Endothelial cell of umbilical vein (primary cell): Measurements from ENCODE around the gene ADGRF3. TPM values are rescaled to one million over a fixed set of nuclear protein-coding genes. Genes with fewer than 3 reads are reported as not detected.

ENCODE experiments used
- BruUV-seq: library from RNA; stranded (reverse); fragments of 400-500 nt; replicated peaks from 2 replicates; lab custom pipeline; 2021; lab: Mats Ljungman, UMichigan
- CTCF ChIA-PET: fragments of 300-600, 350-600 bp; sonication (Branson Sonifier 250); formaldehyde crosslinking; loops from one replicate; lab custom pipeline; 2021; ENCODE audit warnings: antibody characterized with exemption, inconsistent platforms; lab: Charles Lee
- POLR2A ChIA-PET: fragments of 300-600, 350-600 bp; sonication (Branson Sonifier 250); formaldehyde crosslinking; loops from one replicate; lab custom pipeline; 2021; ENCODE audit warnings: antibody characterized with exemption, inconsistent platforms; lab: Charles Lee
- DNase-seq: peaks from one replicate; pipeline ENCODE4 v3.0.0-alpha.2; 2011; ENCODE audit warnings: low read depth, low spot score
- FAIRE-seq: peaks from 2 replicates; lab custom pipeline; 2011; peaks lifted over from hg19 to GRCh38; lab: Jason Lieb, UNC
- H2AFZ ChIP-seq: 2 replicates; pipeline ENCODE4 v1.6.0; 2012; ENCODE audit warnings: low read depth, low read length, control low read depth, inconsistent platforms
- H3K27ac ChIP-seq: 2 replicates; pipeline ENCODE4 v1.5.1; 2011; ENCODE audit warnings: low read depth, mild to moderate bottlenecking, control low read depth, low read length, moderate library complexity; ENCODE audit not compliant: insufficient read depth
- H3K27me3 ChIP-seq, 2 experiments: 2 replicates each; pipeline versions ENCODE4 v1.6.0 to v1.6.1; 2011; ENCODE audit warnings: low read length in 2 of 2, mixed read lengths in 1 of 2; ENCODE audit not compliant: control insufficient read depth in 2 of 2, insufficient read depth in 2 of 2
- H3K36me3 ChIP-seq, 2 experiments: 2 replicates in 1 of 2; 3 replicates in 1 of 2; pipeline ENCODE4 v1.5.1; 2011; ENCODE audit warnings: low read length in 2 of 2, mild to moderate bottlenecking in 1 of 2, moderate library complexity in 1 of 2; ENCODE audit not compliant: control insufficient read depth in 2 of 2, insufficient read depth in 2 of 2; ENCODE audit errors: extremely low read depth in 1 of 2
- H3K4me1 ChIP-seq: 3 replicates; pipeline ENCODE4 v1.5.1; 2011; ENCODE audit warnings: mild to moderate bottlenecking, low read length; ENCODE audit not compliant: control insufficient read depth, insufficient read depth; ENCODE audit errors: extremely low read depth
- H3K4me2 ChIP-seq: 2 replicates; pipeline ENCODE4 v1.6.1; 2011; ENCODE audit warnings: low read length, control low read depth, mixed read lengths; ENCODE audit not compliant: insufficient read depth
- H3K4me3 ChIP-seq, 3 experiments: fragments of 200-600 bp in 1 of 3; sonication (generic), shearing (Covaris generic) in 1 of 3; replicated peaks in 1 of 3; 2 replicates each; pipeline ENCODE4 v1.5.1; 2011 to 2016; ENCODE audit warnings: control low read depth in 3 of 3, low read length in 3 of 3, mild to moderate bottlenecking in 2 of 3, inconsistent platforms in 1 of 3, low read depth in 1 of 3, moderate library complexity in 1 of 3; ENCODE audit not compliant: insufficient read depth in 1 of 3
- H3K79me2 ChIP-seq: 2 replicates; pipeline ENCODE4 v1.6.0; 2012; ENCODE audit warnings: low read length, inconsistent platforms; ENCODE audit not compliant: control insufficient read depth, insufficient read depth
- H3K9ac ChIP-seq: replicated peaks from 2 replicates; pipeline ENCODE3; 2011; ENCODE audit warnings: low read length, control low read depth; ENCODE audit not compliant: insufficient read depth; ENCODE audit errors: extremely low read depth
- H3K9me1 ChIP-seq: replicated peaks from 3 replicates; pipeline ENCODE4 v1.6.0; 2011; ENCODE audit warnings: mild to moderate bottlenecking, low read length; ENCODE audit not compliant: control insufficient read depth, insufficient read depth; ENCODE audit errors: extremely low read depth
- H3K9me3 ChIP-seq: replicated peaks from 2 replicates; pipeline ENCODE4 v1.5.1; 2012; ENCODE audit warnings: low read length, inconsistent platforms; ENCODE audit not compliant: control insufficient read depth, insufficient read depth
- H4K20me1 ChIP-seq: replicated peaks from 2 replicates; pipeline ENCODE3; 2011; ENCODE audit warnings: mild to moderate bottlenecking, low read length; ENCODE audit not compliant: control insufficient read depth, insufficient read depth; ENCODE audit errors: extremely low read depth
- CTCF ChIP-seq, 2 donors: IDR thresholded peaks; 1 replicate in 1 of 2; 2 replicates in 1 of 2; pipeline ENCODE4 v1.5.1; 2011; ENCODE audit warnings: low read length in 2 of 2, mild to moderate bottlenecking in 2 of 2, moderate library complexity in 2 of 2, control low read depth in 1 of 2, inconsistent platforms in 1 of 2, low read depth in 1 of 2; ENCODE audit not compliant: insufficient read depth in 1 of 2; ENCODE audit errors: extremely low read depth in 1 of 2
- EZH2 ChIP-seq: IDR thresholded peaks from 2 replicates; pipeline ENCODE4 v1.6.1; 2012; ENCODE audit warnings: borderline replicate concordance, low read depth, mild to moderate bottlenecking, moderate library complexity, low read length, inconsistent platforms; ENCODE audit not compliant: severe bottlenecking
- FOS ChIP-seq: IDR thresholded peaks from 2 replicates; pipeline ENCODE4 v1.6.1; 2011; ENCODE audit warnings: mild to moderate bottlenecking, low read length, moderate library complexity, borderline replicate concordance; ENCODE audit not compliant: insufficient read depth
- GATA2 ChIP-seq: IDR thresholded peaks from 2 replicates; pipeline ENCODE4 v1.7.0; 2011; ENCODE audit warnings: low read depth, mild to moderate bottlenecking, moderate library complexity, mixed read lengths, low read length; ENCODE audit not compliant: insufficient read length, insufficient read depth
- JUN ChIP-seq: IDR thresholded peaks from 2 replicates; pipeline ENCODE4 v1.6.1; 2011; ENCODE audit warnings: borderline replicate concordance, low read depth; ENCODE audit not compliant: insufficient read length, insufficient read depth
- MAX ChIP-seq: IDR thresholded peaks from 2 replicates; pipeline ENCODE4 v1.6.1; 2011; ENCODE audit not compliant: insufficient read depth, insufficient read length
- MYC ChIP-seq: IDR thresholded peaks from one replicate; pipeline ENCODE4 v1.6.1; 2011; ENCODE audit warnings: mild to moderate bottlenecking, low read depth, low read length
- POLR2A ChIP-seq: IDR thresholded peaks from 2 replicates; pipeline ENCODE4 v1.6.1; 2012; ENCODE audit warnings: low read depth, mild to moderate bottlenecking, control low read depth, low read length
- POLR2AphosphoS5 ChIP-seq: IDR thresholded peaks from 2 replicates; pipeline ENCODE4 v1.6.1; 2012; ENCODE audit warnings: low read depth, mild to moderate bottlenecking, control low read depth, low read length, moderate library complexity; ENCODE audit not compliant: insufficient read depth
- dilution Hi-C: fragments of 300-500 bp; cut with MboI; formaldehyde crosslinking; loops from one replicate; pipeline ENCODE4 v1.15.0; 2019; ENCODE audit warnings: low sequenced_read_pairs; ENCODE audit not compliant: extremely low pct_ligation_motif_present
- intact Hi-C: fragments of 100-400 bp; cut with micrococcal nuclease; formaldehyde crosslinking; loops from one replicate; pipeline ENCODE4 v1.10.0; 2022
- polyA plus RNA-seq, 4 experiments: library from polyadenylated mRNA; depleted of rRNA in 3 of 4; stranded (reverse) in 3 of 4; unstranded in 1 of 4; fragments of >200 nt; gene quantifications; 2 replicates each; pipeline versions ENCODE4 v1.2.1 to v1.2.3, GENCODE V29; 2011 to 2012; ENCODE audit warnings: missing spikeins in 1 of 4
- total RNA-seq: library from RNA; stranded (reverse); gene quantifications from 2 replicates; pipeline ENCODE4 v1.2.3, GENCODE V29; 2021

Gene ADGRF3
- total and polyA plus RNA-seq, 2 donors (not counting 3 experiments of a cell fraction or from before 2014, with no cell fraction given): 0.21 to 0.73 TPM

- Histone ChIP-seq H3K4me1 (no peaks in the 10 kb centered on the region), H3K9ac (no peak overlapping the region), H3K27me3 (no peaks in the 10 kb centered on the region), H3K27ac (no peak overlapping the region), H3K79me2 (no peaks in the 10 kb centered on the region), H3K4me2 (no peak overlapping the region), H3K36me3 (peaks cover 0 to 6% of the 10 kb centered on the region in 2 experiments), H3K9me3 (no peaks in the 10 kb centered on the region), H3K9me1 (no peaks in the 10 kb centered on the region), H2AFZ (no peak overlapping the region), H3K4me3 (no peak overlapping the region), H4K20me1 (no peaks in the 10 kb centered on the region)
- DNase-seq (no peak), FAIRE-seq (no peak)
- intact Hi-C loops: no loop called here
- dilution Hi-C loops: no loop called here
- no peak for TF ChIP-seq GATA2
- no peak for TF ChIP-seq MAX
- TF ChIP-seq POLR2AphosphoS5: no peak
- no peak for TF ChIP-seq JUN
- TF ChIP-seq FOS: no peak
- no peak for TF ChIP-seq EZH2
- TF ChIP-seq MYC: no peak
- no peak for TF ChIP-seq POLR2A
- TF ChIP-seq CTCF (IDR thresholded peaks at IDR 0.05; ENCODE audit: extremely low read depth in 1 of 2, insufficient read depth in 1 of 2, low read depth in 1 of 2, low read length in 2 of 2): no peak
- no TSS peak for BruUV-seq
- ChIA-PET POLR2A (no interaction called here), CTCF (no interaction called here)
Observed at GRCh38 chr2:26387189-26387588, 40.6 kb upstream of the ADGRF3 start.
